NCI-H1694 treated with DMSO at 0.1 percent for 48 hours (cell line): ENCODE measurements around the gene MBOAT1.
A peak's percentile ranks its signal among the peaks of the same experiment; 100 is the strongest.

Source experiments
- DNase-seq: peaks from one replicate; lab custom pipeline; 2025; lab: John Stamatoyannopoulos, UW

Gene MBOAT1

GRCh38 chr6:20102397-20103073 lies 109.7 kb downstream of the MBOAT1 start:
- no peak for DNase-seq

DNA sequence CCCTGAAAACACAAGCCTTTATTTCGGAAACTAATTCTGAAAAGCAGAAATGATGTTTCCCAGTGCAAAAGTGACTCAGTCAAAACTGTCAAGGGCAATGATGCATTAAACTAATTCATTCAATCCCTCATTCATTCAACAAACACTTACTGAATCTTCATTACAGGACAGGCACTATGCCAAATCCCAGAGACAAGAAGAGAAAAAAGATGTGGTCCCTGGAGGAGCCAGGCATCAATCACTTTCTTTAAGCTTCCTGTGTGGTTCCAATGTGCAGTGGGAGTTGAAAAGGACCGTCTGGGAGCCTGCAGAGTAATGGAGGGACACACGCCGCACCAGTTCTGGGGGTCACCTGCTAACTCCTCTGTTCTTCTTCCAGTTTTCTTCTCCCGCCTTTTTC lies 113.1 kb downstream of the MBOAT1 start:
- no peak for DNase-seq

DNA sequence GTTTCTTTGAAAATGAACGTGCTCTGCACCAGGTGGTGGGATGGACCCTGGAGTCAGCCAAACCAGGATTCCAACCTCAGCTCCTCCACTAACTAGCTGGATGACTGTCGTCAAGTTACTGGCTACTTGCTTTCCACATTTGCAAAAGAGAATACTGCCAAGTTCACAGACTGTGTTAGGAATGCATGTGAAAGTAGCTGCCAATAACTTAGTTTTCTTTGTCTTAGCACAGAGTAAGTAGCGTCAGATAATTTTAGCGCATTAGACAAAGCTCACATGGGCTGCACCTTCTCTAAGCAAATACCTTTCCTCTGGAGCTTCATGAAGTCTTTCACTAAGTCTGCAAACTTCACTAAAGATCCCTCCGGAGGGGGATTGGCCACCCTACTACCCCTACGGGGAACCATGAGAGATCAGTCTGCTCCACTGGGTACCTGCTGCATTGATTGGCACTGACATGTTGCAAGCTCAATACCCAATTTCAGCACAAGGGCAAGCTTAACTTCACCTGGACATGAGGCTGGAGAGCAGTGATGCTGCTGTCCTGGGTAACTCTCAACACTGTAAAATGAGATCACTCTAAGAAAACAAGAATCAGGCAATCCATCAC lies 113.9 kb downstream of the MBOAT1 start:
- no peak for DNase-seq

- no peak for DNase-seq
Measured at GRCh38 chr6:20096536-20096935, 115.7 kb downstream of the MBOAT1 start.

DNA sequence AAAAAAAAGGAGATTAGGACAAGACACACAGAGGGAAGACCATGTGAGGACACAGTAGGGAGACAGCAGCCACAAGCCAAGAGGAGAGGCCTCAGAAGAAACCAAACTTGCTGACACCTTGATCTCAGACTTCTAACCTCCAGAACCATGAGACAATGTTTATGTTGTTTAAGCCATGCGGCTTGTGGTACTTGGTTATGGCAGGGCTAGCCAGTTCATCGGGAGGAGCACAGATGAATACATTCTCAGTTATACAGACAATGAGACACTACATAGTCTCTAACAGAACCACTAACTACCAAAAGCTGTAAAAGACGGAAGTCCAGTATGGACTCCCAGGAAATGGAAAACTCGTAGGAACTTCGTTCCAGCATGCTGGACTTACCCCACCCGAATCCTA lies 116.8 kb downstream of the MBOAT1 start:
- no peak for DNase-seq

- peak; percentile 36 for DNase-seq
Measured at GRCh38 chr6:20092071-20092566, 120.2 kb downstream of the MBOAT1 start.

GRCh38 chr6:20086992-20087391 lies 125.3 kb downstream of the MBOAT1 start:
- no peak for DNase-seq

DNA sequence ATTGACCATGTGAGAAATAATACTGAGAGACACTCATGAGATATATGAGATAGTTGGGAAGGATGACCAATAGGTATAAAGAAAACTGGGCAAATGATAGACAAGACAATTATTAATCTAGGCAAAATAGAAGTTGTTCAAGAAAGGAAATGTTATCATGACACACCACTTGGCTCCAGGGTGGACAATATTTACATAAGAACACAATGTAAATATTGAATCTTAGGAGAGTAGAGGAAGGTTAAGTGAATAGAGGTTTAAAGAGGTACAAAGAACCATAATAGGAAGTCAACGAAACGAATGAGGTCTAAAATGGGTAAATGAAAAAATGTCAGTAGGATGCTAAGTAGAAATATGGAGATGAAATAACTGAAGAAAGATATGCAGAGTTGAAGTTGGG lies 126.5 kb downstream of the MBOAT1 start:
- DNase-seq = no peak

- DNase-seq = no peak
Measured at GRCh38 chr6:20084411-20084810, 127.9 kb downstream of the MBOAT1 start.

- no peak for DNase-seq
Measured at GRCh38 chr6:20071998-20072397, 140.3 kb downstream of the MBOAT1 start.

DNA sequence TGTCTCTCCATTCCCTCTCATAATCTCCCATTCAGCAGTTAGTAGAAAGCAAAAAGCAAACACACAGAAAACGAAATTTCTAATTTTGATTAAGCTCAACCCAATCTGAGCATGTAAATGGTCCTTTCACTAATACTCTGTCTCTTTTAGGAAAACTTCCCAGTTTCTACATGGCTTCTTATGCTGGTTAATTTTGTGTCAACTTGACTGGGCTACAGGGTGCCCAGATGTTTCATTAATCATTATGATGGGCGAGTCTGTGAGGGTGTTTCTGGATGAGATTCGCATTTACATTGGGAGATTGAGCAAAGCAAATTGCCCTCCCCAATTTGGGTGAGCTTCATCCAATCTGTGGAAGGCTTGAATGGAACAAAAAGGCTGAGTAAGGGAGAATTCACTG lies 142.2 kb downstream of the MBOAT1 start:
- no peak for DNase-seq

DNA sequence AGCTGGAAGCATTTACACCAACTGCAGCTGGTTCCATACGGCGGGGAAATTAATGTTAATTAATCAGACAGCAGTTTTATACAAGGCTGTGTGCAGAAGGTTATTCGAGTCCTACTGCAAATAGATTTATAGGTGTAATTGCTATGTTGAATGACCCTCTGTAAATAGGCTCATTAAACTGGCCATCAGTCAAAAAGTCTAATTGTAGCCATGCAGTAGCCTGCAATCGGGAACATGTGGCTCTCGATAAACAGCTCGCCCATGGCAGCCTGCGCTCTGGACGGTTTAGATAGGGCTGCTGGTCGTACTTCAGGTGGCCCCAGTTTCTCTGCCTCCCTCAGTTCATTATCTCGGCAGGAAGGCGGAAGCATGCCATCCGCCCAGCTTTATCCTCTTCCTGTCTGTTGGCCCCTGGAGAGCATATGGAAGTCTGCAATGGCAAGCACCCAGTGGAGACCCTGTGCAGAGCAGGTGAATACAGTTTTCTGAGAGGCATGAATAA lies 143.2 kb downstream of the MBOAT1 start:
- no peak for DNase-seq

DNA sequence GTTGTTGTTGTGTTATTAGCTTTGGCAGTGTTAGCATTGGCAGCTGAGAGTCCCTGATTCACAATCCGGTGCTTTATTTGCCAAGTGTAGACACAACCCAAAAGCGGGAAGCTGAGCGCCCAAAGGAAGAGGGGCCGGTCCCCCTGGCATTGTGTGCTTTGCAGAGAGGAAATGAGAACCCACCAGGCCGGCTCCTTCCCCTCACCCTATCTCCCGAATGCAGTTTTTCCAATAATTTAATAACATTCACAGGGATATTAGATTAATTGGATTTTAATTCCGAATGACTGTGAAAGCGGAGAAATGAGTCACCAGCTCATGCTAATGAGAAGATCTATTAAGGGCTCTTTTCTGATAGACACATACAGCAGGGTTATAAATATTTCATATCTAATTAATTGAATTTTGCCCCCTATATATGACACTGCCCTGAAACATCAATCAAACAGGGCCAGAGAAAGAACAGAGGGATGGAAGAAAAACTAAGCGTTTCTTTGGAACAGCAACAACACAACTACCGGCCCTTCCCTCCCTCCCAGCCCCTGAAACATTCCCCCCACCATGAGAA lies 143.8 kb downstream of the MBOAT1 start:
- no peak for DNase-seq

DNA sequence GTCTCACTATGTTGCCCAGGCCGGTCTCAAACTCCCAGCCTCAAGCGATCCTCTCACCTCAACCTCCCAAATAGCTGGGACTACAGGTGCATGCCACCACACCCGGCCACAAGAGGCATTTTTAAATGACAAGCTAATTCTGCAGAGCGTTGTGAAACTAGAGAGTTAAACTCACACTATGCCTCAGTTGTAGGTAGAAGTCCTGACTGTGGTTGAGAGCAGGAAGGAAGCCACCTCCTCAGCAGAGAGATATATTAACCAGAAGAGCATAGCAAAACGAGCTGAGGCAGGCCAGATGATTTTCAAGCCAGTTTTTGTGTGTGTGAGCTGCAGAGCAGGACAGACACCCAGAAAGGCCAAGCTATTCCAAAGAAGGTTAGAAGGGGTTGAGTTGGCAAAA lies 150.3 kb downstream of the MBOAT1 start:
- DNase-seq = no peak

GRCh38 chr6:20060252-20060651 lies 152.0 kb downstream of the MBOAT1 start:
- DNase-seq = no peak

DNA sequence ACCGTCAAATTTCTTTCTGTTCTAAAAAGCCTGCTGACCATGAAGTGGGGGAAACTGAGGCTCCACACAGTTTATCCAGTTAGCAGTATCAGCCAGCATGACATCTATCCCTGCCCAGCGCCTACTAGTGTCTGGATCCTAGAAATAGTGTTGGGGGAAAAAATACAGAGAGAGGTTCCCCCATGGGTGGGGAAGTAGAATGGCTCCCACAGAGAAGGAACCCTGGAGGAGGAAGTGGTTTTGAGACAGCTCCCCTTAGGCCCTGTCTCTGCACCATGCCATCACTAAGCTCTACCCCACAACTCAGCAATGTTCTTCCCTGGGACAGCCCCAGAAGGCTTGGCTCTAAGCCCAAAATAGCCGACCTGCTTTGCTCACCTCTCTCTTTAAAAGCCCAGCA lies 153.4 kb downstream of the MBOAT1 start:
- no peak for DNase-seq

GRCh38 chr6:20058121-20058905 lies 154.0 kb downstream of the MBOAT1 start:
- no peak for DNase-seq

DNA sequence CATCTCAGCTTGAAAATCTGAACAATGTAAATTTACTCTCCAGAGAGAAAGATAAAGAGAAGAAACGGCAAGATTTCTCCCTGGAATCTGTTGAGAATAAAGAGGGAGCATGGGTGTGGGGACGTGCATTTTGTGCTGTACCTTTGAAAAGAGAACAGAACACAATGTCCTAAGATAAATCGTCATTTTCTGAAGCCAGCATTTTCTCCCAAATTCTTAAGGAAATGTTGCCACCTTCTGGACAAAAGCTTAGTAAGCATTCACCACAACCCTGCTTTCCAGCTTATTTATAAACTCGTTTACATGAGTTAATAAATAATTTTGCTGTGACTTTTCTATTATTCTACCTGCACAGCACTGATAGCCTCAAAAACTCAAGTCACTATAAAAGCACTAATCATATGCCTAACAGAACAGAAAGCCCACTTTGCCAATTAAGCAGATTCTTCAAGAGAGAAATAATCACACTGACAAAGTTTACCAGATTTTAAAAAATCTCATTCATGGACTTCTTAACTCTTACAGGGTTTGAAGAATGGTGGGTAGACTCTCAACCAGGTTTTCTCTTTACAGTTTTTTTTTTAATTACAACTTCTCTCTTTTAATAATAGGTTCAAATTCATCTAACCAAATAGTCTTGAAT lies 155.8 kb downstream of the MBOAT1 start:
- DNase-seq = peak; percentile 73

GRCh38 chr6:20055916-20056315 lies 156.4 kb downstream of the MBOAT1 start:
- DNase-seq = no peak
